CD14-positive monocyte (primary cell): ENCODE data around the gene OSBPL1A. TPM values are rescaled to one million over a fixed set of nuclear protein-coding genes. Genes with fewer than 3 reads are reported as not detected.

ENCODE experiments used
- DNase-seq, 3 donors: peaks; one replicate each; pipeline ENCODE4 v3.0.0-alpha.2; 2011 to 2022
- H2AFZ ChIP-seq: 2 replicates; pipeline ENCODE4 v1.6.0; 2012; ENCODE audit warnings: mild to moderate bottlenecking, low read depth, low read length, inconsistent platforms; ENCODE audit not compliant: insufficient read depth, poor library complexity, severe bottlenecking
- H3K27ac ChIP-seq, 2 donors: 1 replicate in 1 of 2; 2 replicates in 1 of 2; pipeline ENCODE4 v1.5.1; 2012 to 2013; ENCODE audit warnings: low read length in 2 of 2, control low read depth in 1 of 2, inconsistent platforms in 1 of 2, low read depth in 1 of 2, mild to moderate bottlenecking in 1 of 2
- H3K27me3 ChIP-seq, 2 donors: one replicate each; pipeline versions ENCODE4 v1.6.0 to v1.6.1; 2011 to 2013; ENCODE audit warnings: low read length in 2 of 2; ENCODE audit not compliant: control insufficient read depth in 2 of 2, insufficient read depth in 2 of 2
- H3K36me3 ChIP-seq, 2 donors: replicated peaks in 1 of 2; 1 replicate in 1 of 2; 2 replicates in 1 of 2; pipeline versions ENCODE4 v1.5.1 to v1.6.1; 2012 to 2013; ENCODE audit warnings: low read length in 2 of 2, control low read depth in 1 of 2, inconsistent platforms in 1 of 2, mild to moderate bottlenecking in 1 of 2; ENCODE audit not compliant: insufficient read depth in 2 of 2, control insufficient read depth in 1 of 2
- H3K4me1 ChIP-seq, 2 donors: 1 replicate in 1 of 2; 2 replicates in 1 of 2; pipeline versions ENCODE4 v1.5.1 to v1.6.1; 2012 to 2013; ENCODE audit warnings: low read length in 2 of 2, control low read depth in 1 of 2, inconsistent platforms in 1 of 2, mild to moderate bottlenecking in 1 of 2, moderate library complexity in 1 of 2; ENCODE audit not compliant: insufficient read depth in 2 of 2, control insufficient read depth in 1 of 2
- H3K4me2 ChIP-seq: replicated peaks from 2 replicates; pipeline ENCODE3; 2012; ENCODE audit warnings: low read length, moderate library complexity, mild to moderate bottlenecking; ENCODE audit not compliant: poor library complexity, severe bottlenecking; ENCODE audit errors: extremely low read depth
- H3K4me3 ChIP-seq, 3 experiments: fragments of 200-600 bp in 1 of 3; sonication (generic) in 1 of 3; replicated peaks in 1 of 3; 1 replicate in 2 of 3; 2 replicates in 1 of 3; pipeline ENCODE4 v1.5.1; 2011 to 2013; ENCODE audit warnings: low read length in 3 of 3, mild to moderate bottlenecking in 3 of 3, control low read depth in 2 of 3, low read depth in 2 of 3, inconsistent platforms in 1 of 3, moderate library complexity in 1 of 3
- H3K79me2 ChIP-seq: 2 replicates; pipeline ENCODE4 v1.6.0; 2012; ENCODE audit warnings: mild to moderate bottlenecking, control low read depth, inconsistent platforms, low read length, moderate library complexity; ENCODE audit not compliant: insufficient read depth
- H3K9ac ChIP-seq: 2 replicates; pipeline ENCODE4 v1.6.0; 2017; ENCODE audit warnings: low read length, mild to moderate bottlenecking; ENCODE audit not compliant: insufficient read depth, poor library complexity, severe bottlenecking
- H3K9me3 ChIP-seq, 2 donors: replicated peaks in 1 of 2; 1 replicate in 1 of 2; 2 replicates in 1 of 2; pipeline versions ENCODE4 v1.5.1 to v1.6.1; 2012 to 2013; ENCODE audit warnings: low read length in 2 of 2, control low read depth in 1 of 2; ENCODE audit not compliant: control insufficient read depth in 1 of 2, insufficient read depth in 1 of 2
- H4K20me1 ChIP-seq: 2 replicates; pipeline ENCODE4 v1.6.0; 2012; ENCODE audit warnings: mild to moderate bottlenecking, low read length, control low read depth, moderate library complexity; ENCODE audit not compliant: insufficient read depth
- H3K27ac Mint-ChIP-seq, 7 donors: one replicate each; pipeline ENCODE4 v1.8.0; 2020; ENCODE audit warnings: mild to moderate bottlenecking in 7 of 7, mixed read lengths in 7 of 7, moderate library complexity in 6 of 7, inconsistent platforms in 2 of 7
- H3K27me3 Mint-ChIP-seq, 3 donors: one replicate each; pipeline ENCODE4 v1.8.0; 2021 to 2022; ENCODE audit warnings: low read depth in 3 of 3, mild to moderate bottlenecking in 3 of 3, mixed read lengths in 3 of 3, moderate library complexity in 3 of 3, inconsistent platforms in 1 of 3
- H3K36me3 Mint-ChIP-seq, 2 donors: one replicate each; pipeline ENCODE4 v1.8.0; 2020; ENCODE audit warnings: mixed read lengths in 2 of 2, inconsistent platforms in 1 of 2, mild to moderate bottlenecking in 1 of 2
- H3K4me1 Mint-ChIP-seq: one replicate; pipeline ENCODE4 v1.8.0; 2020; ENCODE audit warnings: mild to moderate bottlenecking, mixed read lengths
- H3K4me3 Mint-ChIP-seq, 2 donors: one replicate each; pipeline ENCODE4 v1.8.0; 2020; ENCODE audit warnings: mild to moderate bottlenecking in 2 of 2, mixed read lengths in 2 of 2, moderate library complexity in 1 of 2
- H3K9me3 Mint-ChIP-seq, 7 donors: one replicate each; pipeline ENCODE4 v1.8.0; 2020 to 2022; ENCODE audit warnings: mixed read lengths in 7 of 7, mild to moderate bottlenecking in 6 of 7, moderate library complexity in 6 of 7, inconsistent platforms in 2 of 7
- CTCF ChIP-seq: fragments of 200-600 bp; IDR thresholded peaks from one replicate; pipeline ENCODE4 v1.8.0; 2022; ENCODE audit warnings: antibody characterized with exemption, mild to moderate bottlenecking
- WGBS: methylation state at CpG from one replicate; pipeline ENCODE4 v1.1.5; 2013; ENCODE audit warnings: missing lambda C conversion rate; ENCODE audit not compliant: insufficient coverage; 5-methylcytosine and 5-hydroxymethylcytosine counted together
- intact Hi-C, 2 donors: fragments of 100-400 bp; cut with micrococcal nuclease; formaldehyde crosslinking; loops; one replicate each; pipeline versions ENCODE4 v1.15.0 to v1.15.1; 2023
- polyA plus RNA-seq, 3 donors: library from polyadenylated mRNA; depleted of rRNA in 1 of 3; unstranded in 2 of 3; stranded (reverse) in 1 of 3; fragments of 300-500 nt in 2 of 3; fragments of >200 nt in 1 of 3; fragmentation: Illumina TruSeq in 2 of 3; gene quantifications; 1 replicate in 2 of 3; 2 replicates in 1 of 3; pipeline ENCODE4 v1.2.3, GENCODE V29; 2012 to 2021

The OSBPL1A gene
- polyA plus RNA-seq, 3 donors: 6.3 to 9.1 (median 7.1) TPM

- Mint-ChIP-seq H3K4me1 (no peaks in the 10 kb centered on the region), H3K9me3 (no peaks in the 10 kb centered on the region), H3K36me3 (peaks cover 32 to 34% of the 10 kb centered on the region in 2 donors), H3K27ac (peak overlapping the region in 2 of 7 donors; percentile 3 to 66), H3K27me3 (no peaks in the 10 kb centered on the region), H3K4me3 (no peak overlapping the region)
- Histone ChIP-seq H3K9ac (no peak overlapping the region), H3K4me1 (no peaks in the 10 kb centered on the region), H2AFZ (no peak overlapping the region), H3K4me3 (no peak overlapping the region), H3K27ac (no peak overlapping the region), H3K79me2 (no peaks in the 10 kb centered on the region), H3K27me3 (no peaks in the 10 kb centered on the region), H4K20me1 (no peaks in the 10 kb centered on the region), H3K9me3 (no peaks in the 10 kb centered on the region), H3K4me2 (no peak overlapping the region), H3K36me3 (peaks cover 9 to 18% of the 10 kb centered on the region in 2 donors)
- no peak for TF ChIP-seq CTCF
- WGBS: 100% methylated on average over 1 of the region's 2 CpGs
- intact Hi-C loops: loop anchor here in 1 of 2 donors (5.0 kb wide), 1 partner anchor 42 kb away; no protein-coding TSS in a partner anchor
- DNase-seq: no peak
Measured at GRCh38 chr18:24220318-24220688, 177.3 kb downstream of the OSBPL1A start.

DNA sequence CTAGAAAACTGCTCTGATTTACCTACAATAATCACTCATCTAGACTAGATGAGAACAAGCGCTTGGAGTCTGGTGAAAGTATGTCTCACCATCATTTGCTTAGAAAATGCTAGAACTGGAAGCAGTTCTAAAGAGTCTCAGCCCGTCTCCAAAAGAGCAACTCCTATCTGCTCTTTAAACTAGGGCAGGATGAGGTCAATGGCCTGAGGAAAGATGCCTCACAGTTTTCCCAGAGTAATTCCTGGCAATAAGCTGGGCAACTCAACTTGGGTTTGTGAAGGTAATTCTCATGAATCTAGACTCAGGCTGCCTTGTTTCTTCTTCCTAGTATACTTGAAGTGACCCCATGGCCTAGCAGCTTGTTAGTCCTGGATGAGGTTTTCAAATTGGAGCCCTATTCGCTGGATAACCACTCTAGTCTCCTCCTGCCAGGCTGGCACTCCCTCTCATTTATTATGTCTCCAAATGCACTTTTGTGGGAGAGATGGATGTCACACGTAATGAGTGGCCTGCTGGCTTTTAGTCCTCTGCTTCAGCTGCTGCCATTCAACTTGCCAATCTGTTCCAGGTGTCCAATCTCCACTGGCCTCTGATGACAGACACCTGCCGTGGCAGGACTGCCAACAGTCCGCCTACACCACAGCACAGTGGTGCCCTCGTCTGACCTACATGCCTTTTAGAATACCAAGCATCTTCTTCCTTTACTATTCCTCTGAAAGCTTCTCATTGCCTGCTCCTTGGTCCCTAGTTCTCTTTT lies 177.9 kb downstream of the OSBPL1A start:
- Histone ChIP-seq H4K20me1 (no peaks in the 10 kb centered on the region), H3K4me2 (no peak overlapping the region), H3K27me3 (no peaks in the 10 kb centered on the region), H3K9me3 (no peaks in the 10 kb centered on the region), H3K9ac (no peak overlapping the region), H2AFZ (no peak overlapping the region), H3K4me3 (no peak overlapping the region), H3K36me3 (peaks cover 6 to 12% of the 10 kb centered on the region in 2 donors), H3K79me2 (no peaks in the 10 kb centered on the region), H3K4me1 (no peaks in the 10 kb centered on the region), H3K27ac (no peak overlapping the region)
- Mint-ChIP-seq H3K36me3 (peaks cover 28 to 30% of the 10 kb centered on the region in 2 donors), H3K27me3 (no peaks in the 10 kb centered on the region), H3K4me1 (no peaks in the 10 kb centered on the region), H3K4me3 (no peak overlapping the region), H3K27ac (peak overlapping the region in 1 of 7 donors; percentile 3), H3K9me3 (no peaks in the 10 kb centered on the region)
- DNase-seq: no peak
- 98% methylated on average over 6 of the region's 7 CpGs for WGBS
- intact Hi-C loops: loop anchor here in 1 of 2 donors (5.0 kb wide), 1 partner anchor 43 kb away; no protein-coding TSS in a partner anchor
- TF ChIP-seq CTCF: no peak
